ENCODE measurements around the gene ABCB6.

DNA sequence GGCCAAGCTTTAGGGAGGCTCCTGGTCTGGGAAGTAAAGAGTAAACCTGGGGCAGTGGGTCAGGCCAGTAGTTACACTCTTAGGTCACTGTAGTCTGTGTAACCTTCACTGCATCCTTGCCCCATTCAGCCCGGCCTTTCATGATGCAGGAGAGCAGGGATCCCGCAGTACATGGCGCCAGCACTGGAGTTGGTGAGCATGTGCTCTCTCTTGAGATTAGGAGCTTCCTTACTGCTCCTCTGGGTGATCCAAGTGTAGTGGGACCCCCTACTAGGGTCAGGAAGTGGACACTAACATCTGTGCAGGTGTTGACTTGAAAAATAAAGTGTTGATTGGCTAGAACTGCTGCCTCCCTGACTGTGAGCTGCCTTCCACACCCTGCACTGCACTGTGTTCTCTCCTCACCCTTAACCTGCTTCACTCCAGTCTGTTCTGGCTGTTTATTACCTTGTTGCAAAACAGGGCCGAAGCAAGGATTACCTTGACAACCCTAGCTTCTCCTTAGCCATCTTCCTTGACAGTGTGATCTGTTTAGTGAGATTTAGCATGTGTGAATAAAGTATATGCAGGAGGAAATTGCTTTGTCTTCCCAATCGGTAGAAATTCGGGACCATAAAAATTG, 35.5 kb downstream of the ABCB6 start:
- TF ChIP-seq, protein P1, sequence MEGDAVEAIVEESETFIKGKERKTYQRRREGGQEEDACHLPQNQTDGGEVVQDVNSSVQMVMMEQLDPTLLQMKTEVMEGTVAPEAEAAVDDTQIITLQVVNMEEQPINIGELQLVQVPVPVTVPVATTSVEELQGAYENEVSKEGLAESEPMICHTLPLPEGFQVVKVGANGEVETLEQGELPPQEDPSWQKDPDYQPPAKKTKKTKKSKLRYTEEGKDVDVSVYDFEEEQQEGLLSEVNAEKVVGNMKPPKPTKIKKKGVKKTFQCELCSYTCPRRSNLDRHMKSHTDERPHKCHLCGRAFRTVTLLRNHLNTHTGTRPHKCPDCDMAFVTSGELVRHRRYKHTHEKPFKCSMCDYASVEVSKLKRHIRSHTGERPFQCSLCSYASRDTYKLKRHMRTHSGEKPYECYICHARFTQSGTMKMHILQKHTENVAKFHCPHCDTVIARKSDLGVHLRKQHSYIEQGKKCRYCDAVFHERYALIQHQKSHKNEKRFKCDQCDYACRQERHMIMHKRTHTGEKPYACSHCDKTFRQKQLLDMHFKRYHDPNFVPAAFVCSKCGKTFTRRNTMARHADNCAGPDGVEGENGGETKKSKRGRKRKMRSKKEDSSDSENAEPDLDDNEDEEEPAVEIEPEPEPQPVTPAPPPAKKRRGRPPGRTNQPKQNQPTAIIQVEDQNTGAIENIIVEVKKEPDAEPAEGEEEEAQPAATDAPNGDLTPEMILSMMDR (conservative IDR thresholded peaks at IDR 0.05) = no peak
- no peak for TF ChIP-seq ZFX (IDR thresholded peaks at IDR 0.05)
